Uterus (tissue), 4 donors: ENCODE data around the gene PPP1R10. TPM values are rescaled to one million over a fixed set of nuclear protein-coding genes. Genes with fewer than 3 reads are reported as not detected.
A peak's percentile ranks its signal among the peaks of the same experiment; 100 is the strongest.
"Not testable (repeated sequence)": the region's sequence is repeated elsewhere in the genome, so short reads cannot be mapped to it uniquely, and the experiment has no call there.

Source experiments
- DNase-seq, 2 donors: peaks; one replicate each; pipeline ENCODE4 v3.0.0-alpha.2; 2019 to 2020
- H3K27ac ChIP-seq, 2 donors: fragments of 200-600 bp; sonication (generic); 1 replicate in 1 of 2; 2 replicates in 1 of 2; pipeline ENCODE4 v1.5.1; 2016 to 2018
- H3K27me3 ChIP-seq, 2 donors: fragments of 200-600 bp; sonication (generic); one replicate each; pipeline ENCODE4 v1.5.1; 2018 to 2019; ENCODE audit warnings: control low read depth in 1 of 2
- H3K36me3 ChIP-seq, 2 donors: fragments of 200-600 bp; sonication (generic); one replicate each; pipeline ENCODE4 v1.5.1; 2019; ENCODE audit warnings: control low read depth in 1 of 2
- H3K4me1 ChIP-seq, 2 donors: fragments of 200-600 bp; sonication (generic); one replicate each; pipeline ENCODE4 v1.5.1; 2018 to 2019; ENCODE audit warnings: control low read depth in 1 of 2
- H3K4me3 ChIP-seq, 2 donors: fragments of 200-600 bp; sonication (generic); 1 replicate in 1 of 2; 2 replicates in 1 of 2; pipeline ENCODE4 v1.5.1; 2018 to 2019; ENCODE audit warnings: mild to moderate bottlenecking in 1 of 2
- H3K9me3 ChIP-seq, 2 donors: fragments of 200-600 bp; sonication (generic); one replicate each; pipeline ENCODE4 v1.5.1; 2019; ENCODE audit warnings: control low read depth in 1 of 2
- CTCF ChIP-seq, 4 experiments: fragments of 200-600 bp in 2 of 4; fragments of 450-650 bp in 2 of 4; sonication (generic) in 2 of 4; IDR thresholded peaks; one replicate each; pipeline ENCODE4 v1.5.1; 2016 to 2019; ENCODE audit warnings: antibody characterized with exemption in 4 of 4, mild to moderate bottlenecking in 2 of 4, moderate library complexity in 1 of 4
- POLR2A ChIP-seq, 2 donors: fragments of 450-650 bp; IDR thresholded peaks; one replicate each; pipeline ENCODE4 v1.6.1; 2016; ENCODE audit warnings: antibody characterized with exemption in 2 of 2, mild to moderate bottlenecking in 1 of 2, moderate library complexity in 1 of 2
- intact Hi-C: fragments of 100-400 bp; cut with DNase I; formaldehyde crosslinking; loops from one replicate; pipeline ENCODE4 v1.15.1; 2023; ENCODE audit warnings: low total_unique reads
- total RNA-seq, 4 donors: library from RNA; depleted of rRNA in 3 of 4; stranded (reverse); fragments of >200 nt in 3 of 4; gene quantifications; one replicate each; pipeline versions ENCODE4 v1.1.0 to v1.2.4, GENCODE V29; 2014 to 2023
- donor health status: DM: yes; HTN: yes; CAD: no.

Gene PPP1R10
- total RNA-seq, 4 donors from 2014 or later, result 24.1 to 86.0 (median 40.2) TPM

GRCh38 chr6:30598912-30599624 is 18.0 kb downstream of the PPP1R10 start:
- no peaks in the 10 kb centered on the region for H3K4me1 ChIP-seq
- no peak for TF ChIP-seq POLR2A (IDR thresholded peaks at IDR 0.05)
- TF ChIP-seq CTCF (IDR thresholded peaks at IDR 0.05), result no peak
- no peak overlapping the region for H3K27ac ChIP-seq
- H3K4me3 ChIP-seq, result no peak overlapping the region
- no peaks in the 10 kb centered on the region for H3K9me3 ChIP-seq
- H3K27me3 ChIP-seq, result no peaks in the 10 kb centered on the region
- H3K36me3 ChIP-seq, result no peaks in the 10 kb centered on the region
- DNase-seq, result no peak
- intact Hi-C loops, result loop anchor here (5.0 kb wide), 1 partner anchor 117 kb away; no protein-coding TSS in a partner anchor

- H3K27me3 ChIP-seq, H3K4me3 ChIP-seq, H3K9me3 ChIP-seq, H3K4me1 ChIP-seq, H3K27ac ChIP-seq, H3K36me3 ChIP-seq: not testable (repeated sequence)
- intact Hi-C loops, result loop anchor here (5.0 kb wide), 1 partner anchor 115 kb away; no protein-coding TSS in a partner anchor
- peak; percentile 55 to 82 (median 76) for TF ChIP-seq CTCF (IDR thresholded peaks at IDR 0.05)
- peak; percentile 65 to 77 for DNase-seq
Measured at GRCh38 chr6:30597315-30598144, 19.5 kb downstream of the PPP1R10 start.

GRCh38 chr6:30592287-30592686 is 24.8 kb downstream of the PPP1R10 start:
- H3K4me1 ChIP-seq, result no peaks in the 10 kb centered on the region
- DNase-seq, result no peak
- no peaks in the 10 kb centered on the region for H3K9me3 ChIP-seq
- no peaks in the 10 kb centered on the region for H3K36me3 ChIP-seq
- H3K27me3 ChIP-seq, result no peaks in the 10 kb centered on the region
- intact Hi-C loops, result no loop called here
- H3K4me3 ChIP-seq, result no peak overlapping the region
- TF ChIP-seq CTCF (IDR thresholded peaks at IDR 0.05) (no peak), POLR2A (IDR thresholded peaks at IDR 0.05) (no peak)
- no peak overlapping the region for H3K27ac ChIP-seq

- Histone ChIP-seq H3K27me3 (no peaks in the 10 kb centered on the region), H3K4me1 (no peaks in the 10 kb centered on the region), H3K27ac (peak overlapping the region in 1 of 2 donors; percentile 42), H3K4me3 (no peak overlapping the region), H3K9me3 (no peaks in the 10 kb centered on the region), H3K36me3 (no peaks in the 10 kb centered on the region)
- intact Hi-C loops, result no loop called here
- DNase-seq, result no peak
- no peak for TF ChIP-seq CTCF (IDR thresholded peaks at IDR 0.05)
- no peak for TF ChIP-seq POLR2A (IDR thresholded peaks at IDR 0.05)
Measured at GRCh38 chr6:30591008-30591407, 26.0 kb downstream of the PPP1R10 start.

- no peak for DNase-seq
- intact Hi-C loops, result no loop called here
Measured at GRCh38 chr6:30590509-30590908, 26.5 kb downstream of the PPP1R10 start.

More at GRCh38 chr6:30590509-30590908, 26.5 kb downstream of the PPP1R10 start:
- Histone ChIP-seq H3K36me3 (no peaks in the 10 kb centered on the region), H3K27ac (peak overlapping the region in 1 of 2 donors; percentile 42), H3K9me3 (no peaks in the 10 kb centered on the region), H3K4me3 (no peak overlapping the region), H3K4me1 (no peaks in the 10 kb centered on the region), H3K27me3 (no peaks in the 10 kb centered on the region)
- TF ChIP-seq CTCF (IDR thresholded peaks at IDR 0.05), result no peak
- TF ChIP-seq POLR2A (IDR thresholded peaks at IDR 0.05), result no peak
